HG03097 (cell line): ENCODE measurements around the gene FNDC3B.

Experiments used
- ATAC-seq: cut with Tn5 transposase; IDR thresholded peaks from one replicate; pipeline ENCODE4 v1.9.1; 2021; ENCODE audit not compliant: unreplicated experiment, low FRiP score

Gene FNDC3B

DNA sequence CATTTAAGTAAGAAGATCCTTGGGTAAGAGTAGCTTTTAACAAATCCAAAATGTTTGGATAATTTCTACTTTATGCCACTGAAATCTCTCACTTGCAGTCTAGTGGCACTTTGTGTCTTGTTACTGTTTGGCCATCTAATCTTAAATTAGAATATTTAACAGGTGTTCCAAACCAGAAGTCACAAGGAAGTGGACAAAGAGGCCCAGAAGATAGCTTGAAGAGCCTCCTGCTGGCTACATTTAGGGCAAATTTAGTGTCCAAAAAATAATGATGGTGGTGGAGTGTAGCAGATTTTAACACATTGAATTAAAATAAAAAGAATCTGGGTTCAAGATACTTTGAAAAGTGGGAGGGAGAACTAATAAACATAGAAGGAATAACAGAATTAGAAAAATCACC is 236.7 kb downstream of the FNDC3B start:
- no peak for ATAC-seq

DNA sequence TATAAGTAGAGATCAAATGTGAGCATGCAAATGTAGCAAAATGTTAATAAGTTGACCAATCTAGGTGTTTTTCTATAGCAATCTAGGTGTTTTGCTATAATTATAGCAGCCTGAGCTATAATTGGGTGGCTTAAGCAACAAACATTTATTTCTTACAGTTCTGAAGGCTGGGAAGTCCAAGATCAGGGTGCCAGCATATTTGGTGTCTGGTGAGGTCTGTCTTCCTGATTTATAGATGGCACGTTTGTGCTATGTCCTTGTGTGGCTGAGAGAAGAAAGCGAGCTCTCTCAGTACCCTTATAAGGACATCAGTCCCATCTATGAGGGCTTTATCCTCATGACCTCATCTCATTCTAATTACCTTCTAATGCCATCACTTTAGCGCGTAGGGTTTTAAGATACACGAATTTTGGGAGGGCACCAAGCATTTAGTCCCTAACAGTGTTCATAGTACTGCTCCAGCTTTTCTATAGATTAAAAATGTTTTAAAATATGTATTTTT is 237.8 kb downstream of the FNDC3B start:
- ATAC-seq, result no peak

DNA sequence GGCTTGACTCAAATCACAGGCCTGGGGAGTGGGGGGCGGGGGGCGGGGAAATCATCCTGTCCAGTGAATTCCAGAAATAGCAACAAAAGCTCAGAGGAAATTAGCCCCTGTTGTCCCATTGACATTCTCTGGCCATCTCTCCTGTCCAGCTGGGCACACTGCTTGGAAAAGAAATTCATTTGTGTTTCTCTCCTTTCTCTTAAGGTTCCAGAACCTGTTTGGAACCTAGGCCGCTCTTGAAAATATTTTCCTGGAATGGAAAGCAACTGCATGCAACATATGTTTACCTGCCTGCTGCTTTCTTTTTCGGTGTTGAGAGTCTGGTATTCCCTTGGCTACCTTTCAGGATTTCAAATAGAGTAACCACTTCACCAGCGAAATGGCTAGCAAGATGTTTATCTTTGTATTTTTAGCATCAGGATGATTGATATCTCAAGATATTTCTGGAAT is 239.8 kb downstream of the FNDC3B start:
- no peak for ATAC-seq

DNA sequence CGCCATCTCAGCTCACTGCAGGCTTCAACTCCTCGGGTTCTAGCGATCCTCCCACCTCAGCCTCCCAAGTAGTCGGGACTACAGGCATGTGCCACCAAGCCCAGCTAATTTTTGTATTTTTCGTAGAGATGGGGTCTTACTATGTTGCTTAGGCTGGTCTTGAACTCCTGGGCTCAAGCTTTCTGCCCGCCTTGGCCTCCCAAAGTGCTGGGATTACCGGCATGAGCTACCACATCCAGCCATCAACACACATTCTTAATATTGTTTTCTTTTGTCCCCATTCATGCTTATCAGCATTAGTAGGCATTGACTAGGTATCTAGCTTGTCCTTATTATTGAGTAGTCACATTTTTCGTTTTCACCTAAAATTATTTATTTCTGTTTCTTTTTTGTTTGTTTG is 240.6 kb downstream of the FNDC3B start:
- no peak for ATAC-seq

DNA sequence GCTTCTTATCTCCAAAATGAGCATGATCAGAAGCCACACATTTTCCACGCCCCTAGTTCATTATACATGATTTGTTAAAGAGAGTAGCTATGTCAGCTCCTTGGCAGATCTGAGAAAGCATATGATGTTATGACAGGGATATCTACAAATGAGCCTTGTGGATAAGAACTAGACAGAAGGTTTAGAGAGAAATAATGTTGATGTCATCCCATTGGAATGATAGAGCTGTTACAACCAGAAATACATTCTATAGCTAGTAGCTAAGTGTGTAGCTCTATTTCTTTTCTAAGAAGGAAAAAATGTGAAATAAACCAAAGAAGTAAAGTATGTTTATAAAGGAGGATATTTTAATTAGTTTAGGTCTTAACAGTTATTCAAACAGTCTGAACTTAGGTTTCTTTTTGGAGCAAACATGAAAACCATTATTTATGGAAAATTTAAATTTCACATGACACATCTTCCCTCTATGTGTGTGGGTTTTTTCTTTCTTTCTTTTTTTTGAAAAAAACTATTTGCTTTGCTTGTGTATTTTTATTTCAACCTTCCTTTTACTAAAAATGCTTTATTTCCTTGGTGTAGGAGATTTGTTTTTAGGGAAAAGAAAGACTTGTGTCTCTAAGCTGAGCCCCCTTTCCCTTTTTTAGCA is 241.2 kb downstream of the FNDC3B start:
- no peak for ATAC-seq

DNA sequence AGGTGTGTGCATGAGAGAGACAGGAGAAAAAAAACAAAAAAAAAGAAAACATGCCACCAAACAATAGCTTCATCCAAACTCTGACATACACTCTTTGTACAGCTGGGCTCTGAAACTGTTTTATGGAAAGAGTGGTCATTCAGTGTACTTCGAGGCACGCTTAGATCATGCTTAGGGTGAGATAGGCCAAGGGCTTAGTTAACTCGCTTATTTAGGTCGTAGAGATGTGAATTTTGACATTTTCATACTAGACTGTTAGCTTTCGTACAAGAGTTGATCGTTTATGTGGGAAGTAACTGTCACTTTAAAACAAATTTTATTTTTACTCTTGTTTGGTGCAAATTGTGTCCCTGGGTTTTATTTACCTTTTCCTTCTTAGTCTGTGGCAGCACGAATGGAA is 242.5 kb downstream of the FNDC3B start:
- no peak for ATAC-seq

DNA sequence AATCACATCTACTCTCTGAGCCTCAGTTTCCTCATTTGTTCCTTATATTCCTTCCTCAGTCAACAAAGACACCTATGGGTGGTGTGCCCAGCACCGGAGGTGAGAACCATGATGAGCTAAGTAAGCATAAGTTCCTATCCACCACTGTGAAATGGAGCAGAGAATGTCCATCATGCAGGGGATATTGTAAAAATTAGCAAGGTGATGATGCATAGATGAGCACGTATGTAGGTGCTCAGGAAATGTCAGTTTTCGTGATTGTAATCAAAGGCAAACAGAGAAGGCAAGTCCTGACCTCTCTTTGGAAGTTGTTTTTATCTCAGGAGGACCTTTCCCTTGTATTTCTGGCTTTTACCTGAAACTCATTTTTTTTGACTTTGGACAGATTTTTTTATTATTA is 243.5 kb downstream of the FNDC3B start:
- no peak for ATAC-seq

DNA sequence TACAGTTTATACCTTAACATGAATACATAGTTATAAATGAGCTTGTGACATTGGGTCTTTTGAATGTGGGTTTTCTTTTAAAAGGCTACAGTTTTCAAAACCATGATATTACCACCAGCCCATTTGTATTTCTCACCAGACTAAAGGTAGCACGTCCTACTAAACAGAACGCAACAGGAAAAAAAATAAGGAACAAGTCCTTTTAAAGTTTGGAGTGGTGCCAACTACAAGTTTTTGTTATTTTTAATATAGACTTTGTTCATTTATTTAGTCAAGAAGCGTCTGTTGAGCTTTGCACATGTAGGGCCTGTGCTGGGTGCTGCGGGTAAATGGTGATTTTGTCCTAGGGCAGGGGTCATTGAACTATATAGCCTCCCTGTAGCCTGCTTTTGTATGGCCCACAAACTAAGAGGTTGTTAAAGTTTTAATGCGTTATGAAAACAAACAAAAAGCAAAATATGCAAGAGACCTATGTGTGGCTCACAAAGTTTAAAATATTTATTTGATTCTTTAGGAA is 244.5 kb downstream of the FNDC3B start:
- no peak for ATAC-seq

DNA sequence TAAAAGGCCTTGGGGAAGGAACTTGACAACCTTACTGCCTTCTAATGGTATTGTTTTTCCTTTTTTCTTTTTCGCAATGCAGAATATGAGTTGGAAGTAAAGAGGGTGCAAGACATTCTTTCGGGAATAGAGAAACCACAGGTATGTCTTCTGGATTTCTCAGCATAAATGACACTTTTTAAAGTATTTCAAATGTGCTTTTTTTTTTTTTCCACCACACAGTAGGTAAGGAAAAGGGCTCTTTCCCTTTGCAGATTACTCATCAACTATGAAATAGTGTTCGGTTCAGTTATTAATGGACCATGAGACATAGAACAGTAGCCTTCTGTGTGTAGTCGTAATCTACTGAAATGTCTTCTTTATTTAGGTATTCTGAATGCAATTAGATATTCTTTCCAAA is 246.5 kb downstream of the FNDC3B start:
- ATAC-seq, result no peak

DNA sequence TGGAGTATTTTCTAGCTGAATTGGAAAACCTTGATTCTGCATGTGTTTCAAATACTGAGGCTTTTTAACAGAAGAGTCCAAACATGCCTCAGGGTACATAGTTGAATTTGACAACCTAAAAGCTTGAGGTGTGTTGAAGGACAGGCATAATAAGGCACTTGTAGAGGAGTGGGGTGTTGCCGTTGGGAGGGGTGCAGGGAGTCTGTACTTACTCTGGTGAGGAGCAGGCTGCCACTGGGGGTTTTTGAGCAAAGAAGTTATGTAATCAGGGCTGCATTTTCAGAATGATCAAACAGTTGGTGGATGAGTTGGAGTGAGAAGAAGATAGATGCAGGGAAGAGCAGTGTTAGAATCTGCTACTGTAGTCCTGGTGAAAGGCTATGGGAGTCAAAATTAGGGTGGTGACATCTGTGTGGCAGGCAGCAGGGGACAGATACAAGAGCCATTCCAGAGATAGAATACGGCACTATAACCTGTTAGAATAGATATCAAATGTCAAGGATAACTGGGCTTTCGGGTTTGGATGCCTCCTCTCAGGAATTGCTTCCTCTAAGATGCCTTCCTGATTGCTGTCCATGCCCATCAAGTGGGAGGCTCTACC is 247.3 kb downstream of the FNDC3B start:
- ATAC-seq, result no peak

DNA sequence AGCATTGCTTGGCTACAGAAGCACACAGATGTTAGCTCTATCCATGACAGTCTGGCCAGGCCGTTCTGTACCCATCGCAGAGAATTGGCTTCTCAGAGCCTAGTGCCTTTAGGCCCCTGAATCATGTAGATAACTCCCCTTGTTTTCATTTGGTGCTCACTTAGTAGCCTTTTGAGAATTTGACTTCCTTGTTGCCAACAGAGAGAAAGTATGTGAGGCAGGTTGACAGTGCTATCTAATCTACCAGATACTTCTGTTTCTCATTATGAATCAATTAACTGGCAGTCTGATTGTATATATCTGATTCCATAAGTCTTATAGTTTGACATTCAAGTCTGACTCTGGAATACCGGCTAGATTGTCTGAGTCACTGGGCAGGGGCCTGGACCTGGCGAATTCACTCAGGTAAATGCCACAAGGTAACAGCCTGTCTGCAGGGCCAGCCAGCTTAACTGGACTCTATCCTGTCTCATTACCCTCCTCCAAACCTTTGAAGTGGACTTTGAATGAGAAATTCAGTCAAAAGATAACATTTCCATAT is 248.6 kb downstream of the FNDC3B start:
- ATAC-seq, result no peak

DNA sequence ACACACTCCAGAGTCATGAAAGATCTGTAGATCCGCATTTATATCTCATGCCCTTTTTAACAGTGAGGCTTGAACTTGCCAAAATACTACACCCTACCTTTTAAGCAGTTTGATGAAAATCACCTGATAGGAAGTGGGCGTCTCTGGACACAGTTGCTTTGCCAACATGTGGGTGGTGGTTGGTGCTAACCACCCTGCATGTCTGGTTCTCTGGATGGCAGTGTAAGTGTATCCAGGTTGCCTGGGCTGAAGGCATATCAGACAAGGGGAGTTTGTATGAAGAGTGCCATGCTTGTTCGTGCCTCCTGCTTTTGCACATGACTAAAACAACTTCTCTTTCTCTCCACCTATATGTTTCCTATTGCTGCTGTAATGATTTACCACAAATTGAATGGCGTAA is 249.3 kb downstream of the FNDC3B start:
- ATAC-seq, result no peak

DNA sequence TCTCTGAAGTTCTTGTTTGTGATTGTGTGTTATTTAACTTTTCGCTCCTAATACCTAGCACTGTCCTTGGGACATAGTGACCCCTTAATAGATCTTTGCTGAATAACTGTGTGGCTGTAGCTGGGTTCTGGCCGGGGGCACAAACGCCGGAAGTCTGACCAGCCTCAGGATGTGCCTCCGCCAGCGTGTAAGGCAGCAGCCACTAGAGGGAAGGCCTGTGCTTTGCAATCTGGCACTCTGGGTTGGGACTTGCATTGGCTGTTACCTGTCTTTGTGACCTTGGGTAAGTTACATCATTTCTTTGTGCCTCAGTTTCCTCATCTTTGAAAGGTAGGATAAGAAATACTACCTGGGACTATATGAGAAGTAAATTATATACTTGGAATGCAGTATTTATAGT is 250.2 kb downstream of the FNDC3B start:
- ATAC-seq, result peak; percentile 86

DNA sequence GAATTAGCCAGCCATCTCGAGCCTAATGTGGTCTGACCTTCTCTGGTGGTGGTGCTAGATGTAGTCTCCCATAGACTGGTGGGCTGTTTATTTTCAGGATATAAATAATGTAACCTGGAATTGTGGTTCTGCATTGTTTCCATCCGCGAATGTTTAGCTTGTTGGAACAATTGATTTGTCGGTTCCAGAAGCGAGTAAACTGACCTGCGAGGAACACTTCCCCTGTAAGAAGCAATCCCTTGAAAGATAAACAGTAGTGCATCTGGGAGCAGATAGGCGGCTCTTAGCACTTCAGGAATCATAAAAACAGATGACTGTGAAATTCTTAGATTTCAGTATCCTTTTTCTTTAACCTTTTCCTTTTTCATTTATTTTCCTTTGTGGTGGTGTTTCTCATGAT is 251.1 kb downstream of the FNDC3B start:
- ATAC-seq, result no peak

DNA sequence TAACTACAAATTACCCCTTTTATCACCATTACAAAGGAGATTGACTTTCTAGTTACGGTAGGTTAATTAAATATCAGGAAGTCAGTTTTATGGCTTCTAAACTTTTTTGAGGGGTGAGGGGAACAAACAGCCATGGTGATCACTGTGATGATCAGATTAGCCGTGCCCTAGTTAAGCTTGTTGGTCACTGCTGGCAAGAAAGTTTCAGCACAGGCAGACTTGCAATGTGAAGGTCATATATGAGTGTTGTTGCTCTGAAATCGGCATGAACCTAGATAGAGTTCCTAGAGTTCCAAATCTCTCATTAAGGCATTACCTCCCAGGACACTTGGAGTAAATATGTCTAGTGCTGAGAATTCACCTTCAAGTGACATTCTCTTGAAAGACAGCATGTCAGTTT is 252.3 kb downstream of the FNDC3B start:
- ATAC-seq, result no peak

DNA sequence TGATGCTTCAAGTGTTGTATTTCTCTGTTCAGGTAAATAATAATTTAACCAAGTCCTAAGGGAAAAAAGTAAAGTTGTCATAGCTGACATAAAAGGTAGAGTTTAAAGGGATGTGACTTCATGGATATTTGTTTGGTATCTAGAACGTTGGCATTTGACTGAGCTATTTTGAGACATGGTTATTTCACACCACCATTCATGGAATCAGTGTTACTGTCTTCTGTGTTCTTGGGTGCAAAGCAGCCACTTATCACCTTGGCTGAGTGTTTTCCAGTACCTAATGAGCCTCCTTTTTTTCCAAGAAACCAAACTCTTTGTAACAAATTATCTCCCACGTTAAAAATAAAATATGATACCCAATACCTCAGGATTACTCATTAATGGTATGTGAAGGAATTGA is 253.0 kb downstream of the FNDC3B start:
- no peak for ATAC-seq

DNA sequence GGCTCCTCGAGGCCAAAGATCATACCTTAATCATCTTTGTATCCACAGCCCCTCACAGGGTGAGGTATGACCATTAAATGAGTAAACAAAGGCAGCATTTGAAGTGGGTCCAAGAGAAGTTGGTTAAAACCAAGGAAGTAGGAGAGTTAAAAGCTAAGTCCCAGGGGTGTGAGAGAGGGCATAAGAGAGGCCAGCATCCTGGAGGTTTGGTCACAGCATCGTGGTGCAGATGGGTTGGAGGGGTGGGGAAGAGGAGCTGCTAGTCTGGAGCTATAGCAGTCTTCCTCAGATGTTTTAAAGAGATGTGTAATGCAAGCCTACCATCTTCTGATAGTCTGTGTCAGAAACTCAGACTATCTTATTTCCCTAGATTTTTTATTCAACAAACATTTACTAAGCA is 253.7 kb downstream of the FNDC3B start:
- ATAC-seq, result no peak

DNA sequence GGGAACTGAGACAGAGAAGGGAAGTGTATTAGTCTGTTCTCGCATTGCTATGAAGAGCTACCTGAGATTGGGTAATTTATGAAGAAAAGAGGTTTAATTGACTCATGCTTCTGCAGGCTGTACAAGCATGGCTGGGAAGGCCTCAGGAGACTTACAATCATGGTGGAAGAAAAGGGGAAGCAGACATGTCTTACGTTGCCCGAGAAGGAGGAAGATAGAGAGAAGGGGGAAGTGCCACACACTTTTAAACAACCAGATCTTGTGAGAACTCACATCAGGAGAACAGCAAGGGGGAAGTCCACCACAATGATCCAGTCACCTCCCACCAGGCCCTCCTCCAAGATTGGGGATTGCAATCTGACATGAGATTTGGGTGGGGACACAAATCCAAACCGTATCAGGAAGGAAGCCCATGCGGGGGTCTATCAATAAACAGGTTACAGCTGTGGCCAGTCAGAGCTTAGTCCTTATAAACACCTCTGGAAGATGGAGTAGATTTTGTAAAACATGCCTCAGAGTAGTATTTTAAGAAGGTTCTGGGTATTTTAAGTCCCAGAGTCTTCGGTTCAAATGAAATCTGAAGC is 254.9 kb downstream of the FNDC3B start:
- ATAC-seq, result no peak

DNA sequence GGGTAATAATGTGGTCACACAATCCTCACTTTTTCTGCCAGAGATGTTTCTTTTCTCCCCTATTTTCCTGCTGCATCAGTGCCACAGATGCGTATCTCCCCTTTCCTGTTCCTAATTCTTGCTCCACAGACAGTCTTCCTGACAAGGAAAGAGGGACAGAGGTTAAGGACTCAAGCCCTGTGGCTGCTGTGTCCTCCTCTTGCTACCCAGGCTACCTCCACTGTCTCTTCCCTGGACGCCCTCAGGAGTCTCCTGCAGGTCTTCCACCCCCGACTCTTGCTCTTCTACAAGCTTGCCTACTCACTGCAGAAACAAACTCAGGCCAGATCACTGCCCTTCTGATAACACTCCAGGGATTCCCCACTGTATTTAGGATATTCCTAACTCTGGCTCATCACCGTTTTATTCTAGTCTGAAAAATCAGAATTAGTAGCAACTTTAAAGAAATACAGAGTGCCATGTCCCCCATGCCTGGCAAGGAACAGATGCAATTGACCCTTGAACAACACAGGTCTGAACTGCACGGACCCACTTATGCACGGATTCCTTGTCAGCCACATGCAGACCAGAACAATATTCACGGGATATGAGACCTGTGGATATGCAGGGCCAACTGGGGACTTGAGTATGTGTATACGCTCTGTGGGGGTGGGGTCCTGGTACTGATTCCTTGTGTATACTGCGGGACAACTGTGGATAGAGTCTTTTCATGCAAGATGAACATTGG is 257.0 kb downstream of the FNDC3B start:
- ATAC-seq, result no peak

DNA sequence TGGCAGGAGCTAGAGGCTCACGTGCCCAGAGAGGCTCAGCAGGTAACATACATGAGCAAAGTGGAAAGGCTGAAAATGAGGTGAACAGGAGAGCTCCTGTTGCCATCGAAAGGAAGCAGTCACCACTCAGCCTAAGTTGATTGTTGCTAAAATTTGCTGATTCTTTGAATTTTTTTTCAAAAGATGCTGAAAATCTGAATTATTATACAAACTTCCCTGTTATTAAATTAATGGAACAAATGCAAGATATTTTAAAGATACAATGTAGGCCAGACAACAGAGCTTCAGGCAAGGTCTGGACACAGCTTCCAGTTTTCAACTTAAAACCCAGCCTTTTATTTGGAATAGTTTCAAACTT is 257.6 kb downstream of the FNDC3B start:
- no peak for ATAC-seq

DNA sequence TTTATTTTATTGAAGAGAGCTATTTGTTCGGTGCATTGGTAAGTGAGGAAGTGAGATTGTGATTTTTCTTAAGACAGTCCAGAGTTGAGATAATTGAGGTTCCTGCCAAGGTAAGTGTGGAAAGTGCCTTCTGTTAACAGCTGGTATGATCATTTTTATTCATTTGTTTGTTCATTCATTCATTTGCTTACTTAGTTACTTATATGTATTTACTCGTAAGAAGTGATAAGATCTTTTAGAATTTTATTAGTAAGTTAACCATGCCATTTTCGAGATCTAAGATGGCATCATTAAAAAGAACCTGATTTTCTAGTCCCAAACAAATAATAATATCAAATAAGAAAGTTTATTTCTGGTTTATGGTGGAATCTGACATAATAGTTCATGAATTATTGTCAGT is 258.9 kb downstream of the FNDC3B start:
- ATAC-seq, result no peak
